HL-60 (cell line): Measurements from ENCODE around the gene GSK3B.

ENCODE experiments used
- DNase-seq, 2 experiments: peaks; one replicate each; pipeline ENCODE4 v3.0.0-alpha.2; 2010 to 2020; ENCODE audit warnings: low read depth in 1 of 2, low spot score in 1 of 2
- H3K27ac ChIP-seq: fragments of 250-450 bp; sonication (Bioruptor Pico); replicated peaks from 2 replicates; pipeline ENCODE4 v1.5.1; 2020; ENCODE audit warnings: mild to moderate bottlenecking, moderate library complexity
- H3K27me3 ChIP-seq: fragments of 250-450 bp; sonication (Bioruptor Pico); 2 replicates; pipeline ENCODE4 v1.5.1; 2021; ENCODE audit warnings: mild to moderate bottlenecking, moderate library complexity; ENCODE audit not compliant: insufficient read depth, poor library complexity, severe bottlenecking
- H3K4me3 ChIP-seq: replicated peaks from 2 replicates; pipeline ENCODE4 v1.5.1; 2011; ENCODE audit warnings: mild to moderate bottlenecking, control low read depth, low read length; ENCODE audit not compliant: insufficient read depth
- CTCF ChIP-seq: IDR thresholded peaks from one replicate; pipeline ENCODE4 v1.5.1; 2011; ENCODE audit warnings: low read length, control low read depth, inconsistent platforms; ENCODE audit not compliant: insufficient read depth
- GABPA ChIP-seq: IDR thresholded peaks from 2 replicates; pipeline ENCODE4 v1.6.1; 2012; ENCODE audit warnings: low read depth
- POLR2AphosphoS5 ChIP-seq: IDR thresholded peaks from 2 replicates; pipeline ENCODE4 v1.6.1; 2012; ENCODE audit warnings: low read depth
- REST ChIP-seq: IDR thresholded peaks from 2 replicates; pipeline ENCODE4 v1.6.1; 2012; ENCODE audit warnings: low read depth; ENCODE audit not compliant: insufficient replicate concordance
- SPI1 ChIP-seq: IDR thresholded peaks from 2 replicates; pipeline ENCODE4 v1.6.1; 2012; ENCODE audit warnings: low read depth, mild to moderate bottlenecking, borderline replicate concordance

The GSK3B gene

GRCh38 chr3:119841808-119842471 lies 252.3 kb downstream of the GSK3B start:
- no peaks in the 10 kb centered on the region for H3K27me3 ChIP-seq
- no peak for TF ChIP-seq SPI1
- no peak for TF ChIP-seq GABPA
- no peak for TF ChIP-seq REST
- TF ChIP-seq POLR2AphosphoS5, result no peak
- no peak for TF ChIP-seq CTCF
- no peak overlapping the region for H3K4me3 ChIP-seq
- H3K27ac ChIP-seq, result no peak overlapping the region
- no peak for DNase-seq

- no peak for DNase-seq
- Histone ChIP-seq H3K27me3 (no peaks in the 10 kb centered on the region), H3K27ac (peak overlapping the region; percentile 14), H3K4me3 (no peak overlapping the region)
- TF ChIP-seq SPI1 (peak; percentile 25; the same call in 1 of the 2 replicates), POLR2AphosphoS5 (no peak), GABPA (no peak), CTCF (no peak), REST (no peak)
Observed at GRCh38 chr3:119835556-119835955, 258.7 kb downstream of the GSK3B start.

GRCh38 chr3:119834754-119835370 lies 259.4 kb downstream of the GSK3B start:
- peak overlapping the region; percentile 14; the same call in 1 of the 2 replicates for H3K27ac ChIP-seq

GRCh38 chr3:119831941-119832371 lies 262.3 kb downstream of the GSK3B start:
- no peak for DNase-seq
- Histone ChIP-seq H3K27ac (no peak overlapping the region), H3K27me3 (no peaks in the 10 kb centered on the region), H3K4me3 (no peak overlapping the region)
- TF ChIP-seq SPI1 (no peak), POLR2AphosphoS5 (no peak)

More at GRCh38 chr3:119834754-119835370, 259.4 kb downstream of the GSK3B start:
- Histone ChIP-seq H3K27me3 (no peaks in the 10 kb centered on the region), H3K4me3 (no peak overlapping the region)
- peak in 1 of 2 experiments; percentile 60 for DNase-seq
- TF ChIP-seq POLR2AphosphoS5, result no peak

- DNase-seq, result no peak
- no peak overlapping the region for H3K4me3 ChIP-seq
- TF ChIP-seq REST, result no peak
- TF ChIP-seq POLR2AphosphoS5, result no peak
- no peak for TF ChIP-seq GABPA
- TF ChIP-seq CTCF, result no peak
- no peak for TF ChIP-seq SPI1
- H3K27ac ChIP-seq, result no peak overlapping the region
- no peaks in the 10 kb centered on the region for H3K27me3 ChIP-seq
Observed at GRCh38 chr3:119831022-119831421, 263.2 kb downstream of the GSK3B start.
